ENCODE data around the gene PRKAG1. TPM values are rescaled to one million over a fixed set of nuclear protein-coding genes. Genes with fewer than 3 reads are reported as not detected.

The PRKAG1 gene
- total and polyA plus RNA-seq, 11 donors: 72.0 to 107 (median 97.9) TPM

DNA sequence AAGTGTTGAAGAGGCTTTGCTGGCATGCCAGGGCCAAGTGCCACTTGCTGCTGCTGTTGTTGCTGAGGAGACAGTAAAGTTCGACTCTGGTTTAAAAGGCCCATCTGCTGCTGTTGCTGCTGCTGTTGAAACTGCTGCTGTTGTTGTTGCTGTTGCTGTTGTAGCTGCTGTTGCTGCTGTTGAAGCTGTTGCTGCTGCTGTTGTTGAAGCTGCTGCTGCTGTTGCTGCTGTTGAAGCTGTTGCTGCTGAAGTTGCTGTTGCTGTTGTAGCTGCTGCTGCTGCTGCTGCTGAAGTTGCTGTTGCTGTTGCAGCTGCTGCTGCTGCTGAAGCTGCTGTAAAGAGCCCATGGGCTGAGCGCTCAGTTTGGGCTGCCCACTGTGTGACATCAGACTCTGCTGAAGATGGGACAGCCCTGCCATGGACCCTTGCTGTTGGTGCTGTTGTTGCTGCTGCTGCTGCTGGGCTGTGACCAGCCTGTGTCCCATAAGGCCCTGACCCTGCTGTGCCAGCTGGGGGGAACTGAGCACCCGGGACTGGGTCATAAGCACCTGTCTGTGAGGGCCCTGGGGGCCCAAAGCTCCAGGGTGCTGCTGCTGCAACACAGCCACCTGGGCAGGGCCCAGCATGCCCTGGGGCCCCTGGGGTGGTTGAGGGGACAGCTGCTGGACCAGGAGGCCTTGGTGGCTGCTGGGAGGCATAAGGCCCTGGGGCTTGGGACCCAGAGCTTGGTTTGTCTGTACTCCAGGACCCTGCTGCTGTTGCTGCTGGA, 14.3 kb upstream of the PRKAG1 start:
- peak in 2 of 4 donors; percentile 2 to 4 for ATAC-seq
- intact Hi-C loops (cut with DNase I): no loop called here
- WGBS, 4 donors: 61 to 86% (median 78%) methylated on average over 2 to 3 of the region's 3 CpGs
- TF ChIP-seq, protein P1, sequence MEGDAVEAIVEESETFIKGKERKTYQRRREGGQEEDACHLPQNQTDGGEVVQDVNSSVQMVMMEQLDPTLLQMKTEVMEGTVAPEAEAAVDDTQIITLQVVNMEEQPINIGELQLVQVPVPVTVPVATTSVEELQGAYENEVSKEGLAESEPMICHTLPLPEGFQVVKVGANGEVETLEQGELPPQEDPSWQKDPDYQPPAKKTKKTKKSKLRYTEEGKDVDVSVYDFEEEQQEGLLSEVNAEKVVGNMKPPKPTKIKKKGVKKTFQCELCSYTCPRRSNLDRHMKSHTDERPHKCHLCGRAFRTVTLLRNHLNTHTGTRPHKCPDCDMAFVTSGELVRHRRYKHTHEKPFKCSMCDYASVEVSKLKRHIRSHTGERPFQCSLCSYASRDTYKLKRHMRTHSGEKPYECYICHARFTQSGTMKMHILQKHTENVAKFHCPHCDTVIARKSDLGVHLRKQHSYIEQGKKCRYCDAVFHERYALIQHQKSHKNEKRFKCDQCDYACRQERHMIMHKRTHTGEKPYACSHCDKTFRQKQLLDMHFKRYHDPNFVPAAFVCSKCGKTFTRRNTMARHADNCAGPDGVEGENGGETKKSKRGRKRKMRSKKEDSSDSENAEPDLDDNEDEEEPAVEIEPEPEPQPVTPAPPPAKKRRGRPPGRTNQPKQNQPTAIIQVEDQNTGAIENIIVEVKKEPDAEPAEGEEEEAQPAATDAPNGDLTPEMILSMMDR (IDR thresholded peaks at IDR 0.05): no peak
- Histone ChIP-seq H3K9me3 (no peaks in the 10 kb centered on the region), H3K4me1 (peaks cover 0 to 9% (median 0%) of the 10 kb centered on the region in 12 donors), H3K4me3 (no peak overlapping the region), H3K27ac (peak overlapping the region in 1 of 12 donors; percentile 29), H3K27me3 (no peaks in the 10 kb centered on the region), H3K36me3 (peaks cover 0 to 99% (median 89%) of the 10 kb centered on the region in 9 donors)
- DNase-seq: no peak

DNA sequence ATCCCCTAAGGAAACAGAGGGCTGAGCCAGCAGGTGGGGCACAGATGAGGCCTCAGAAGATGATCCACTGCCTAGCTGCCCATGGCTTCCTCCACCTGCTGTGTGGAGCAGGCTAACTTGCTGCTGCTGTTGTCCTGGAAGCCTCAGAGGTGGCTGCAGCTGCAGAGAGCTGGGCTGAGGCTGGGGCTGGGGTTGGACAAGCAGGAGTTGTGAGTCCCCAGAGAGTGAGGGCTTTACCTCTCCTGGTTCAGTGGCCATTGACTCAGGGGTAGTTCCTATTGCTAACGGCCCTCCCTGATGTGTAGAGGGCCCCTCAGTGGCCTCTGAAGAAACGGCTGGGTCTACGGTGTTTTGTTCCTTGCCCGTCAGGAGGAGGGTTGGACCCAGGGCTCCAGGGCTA, 13.7 kb upstream of the PRKAG1 start:
- intact Hi-C loops (cut with DNase I): no loop called here
- DNase-seq (no peak), ATAC-seq (no peak)
- Histone ChIP-seq H3K27ac (no peak overlapping the region), H3K4me3 (no peak overlapping the region), H3K9me3 (no peaks in the 10 kb centered on the region), H3K36me3 (peaks cover 0 to 99% (median 89%) of the 10 kb centered on the region in 9 donors), H3K27me3 (no peaks in the 10 kb centered on the region), H3K4me1 (peaks cover 0 to 9% (median 0%) of the 10 kb centered on the region in 12 donors)
- TF ChIP-seq, protein P1 (IDR thresholded peaks at IDR 0.05): no peak
- no peak for TF ChIP-seq POLR2A (IDR thresholded peaks at IDR 0.05)
- WGBS, 4 donors: 63 to 87% (median 76%) methylated on average over 4 of the region's 4 CpGs

DNA sequence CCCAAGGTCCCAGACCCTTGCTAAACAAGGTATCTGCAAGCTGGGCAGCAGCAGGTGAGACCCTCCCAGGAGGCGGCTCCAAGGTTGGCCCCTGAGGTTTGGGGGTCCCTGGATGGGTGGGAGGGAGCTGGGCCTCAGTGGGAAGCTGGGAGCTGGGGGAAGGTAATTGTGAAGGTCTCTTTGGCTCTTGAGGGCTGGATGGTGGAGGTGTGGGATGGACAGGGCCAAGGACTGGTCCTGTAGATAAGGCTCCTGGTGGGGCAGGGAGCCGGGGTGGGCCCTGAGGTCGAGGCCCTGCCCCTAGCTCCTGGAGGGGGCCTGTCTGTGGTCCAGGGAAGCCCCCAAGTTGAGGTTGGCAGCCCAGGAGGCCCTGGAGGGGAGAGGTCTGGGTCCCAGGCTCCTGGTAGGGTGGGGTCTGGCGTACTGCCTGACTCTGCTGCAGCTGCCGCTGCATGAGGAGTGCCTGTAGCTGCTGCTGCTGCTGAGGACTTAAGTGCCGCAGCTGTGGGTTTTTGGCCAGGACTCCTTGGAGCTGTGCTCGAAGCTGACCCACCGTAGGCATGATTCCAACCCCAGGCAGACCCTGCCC, 13.1 kb upstream of the PRKAG1 start:
- Histone ChIP-seq H3K4me1 (peaks cover 0 to 9% (median 0%) of the 10 kb centered on the region in 12 donors), H3K27ac (peak overlapping the region in 1 of 12 donors; percentile 11), H3K4me3 (no peak overlapping the region), H3K27me3 (no peaks in the 10 kb centered on the region), H3K9me3 (no peaks in the 10 kb centered on the region), H3K36me3 (peaks cover 0 to 99% (median 89%) of the 10 kb centered on the region in 9 donors)
- 77 to 92% (median 91%) methylated on average over 3 to 8 of the region's 8 CpGs for WGBS, 4 donors
- ATAC-seq (no peak), DNase-seq (no peak)
- TF ChIP-seq POLR2A (IDR thresholded peaks at IDR 0.05): no peak
- TF ChIP-seq, protein P1 (IDR thresholded peaks at IDR 0.05): no peak
- intact Hi-C loops (cut with DNase I): no loop called here

Data from heart left ventricle (tissue), 16 donors.